RWPE1 (cell line): ENCODE measurements around the gene RAB7B.
A peak's percentile ranks its signal among the peaks of the same experiment; 100 is the strongest.
"Not testable (repeated sequence)": the region's sequence is repeated elsewhere in the genome, so short reads cannot be mapped to it uniquely, and the experiment has no call there.

Experiments used
- CTCF ChIA-PET: fragments of 350-600 bp; sonication (Branson Sonifier 250); formaldehyde crosslinking; extraction: SDS; loops from one replicate; lab custom pipeline; 2021; lab: Yijun Ruan, JAX
- POLR2A ChIA-PET: fragments of 400-600 bp; formaldehyde crosslinking; extraction: SDS; loops from one replicate; lab custom pipeline; 2020; ENCODE audit warnings: antibody characterized with exemption; ENCODE audit not compliant: low non-redundant PET; lab: Yijun Ruan, JAX
- DNase-seq: peaks from one replicate; pipeline ENCODE4 v3.0.0; 2012; ENCODE audit warnings: low spot score
- H3K27ac ChIP-seq: fragments of 450-650 bp; 2 replicates; pipeline ENCODE4 v1.5.1; 2017
- CTCF ChIP-seq: fragments of 450-650 bp; conservative IDR thresholded peaks from 2 replicates; pipeline ENCODE4 v1.5.1; 2017; ENCODE audit warnings: low read depth, mild to moderate bottlenecking

Gene RAB7B

GRCh38 chr1:206000641-206001339 is 2.4 kb downstream of the RAB7B start:
- peak; percentile 46 for DNase-seq
- CTCF ChIA-PET: interaction anchor here (0.6 to 1.8 kb wide), 4 partner anchors 15 to 290 kb away, joined by 3 to 8 read pairs (median 4); no protein-coding TSS in a partner anchor
- TF ChIP-seq CTCF: no peak
- POLR2A ChIA-PET: interaction anchor here (0.6 to 1.6 kb wide), 2 partner anchors 15 to 206 kb away, joined by 5 to 6 read pairs; no protein-coding TSS in a partner anchor
- peak overlapping the region; percentile 99 for H3K27ac ChIP-seq

GRCh38 chr1:205998457-205999241 is 4.5 kb downstream of the RAB7B start:
- no peak for DNase-seq
- no peak for TF ChIP-seq CTCF
- POLR2A ChIA-PET: interaction anchor here (1.2 kb wide), 1 partner anchor 12 kb away, joined by 6 read pairs; no protein-coding TSS in a partner anchor
- CTCF ChIA-PET: interaction anchor here (0.6 to 2.7 kb wide), 5 partner anchors 21 to 76 kb away, joined by 3 to 9 read pairs (median 3); no protein-coding TSS in a partner anchor
- H3K27ac ChIP-seq: 0 out of 2 replicates have a peak overlapping the region, but pooled peaks have one; percentile 9

- CTCF ChIA-PET: interaction anchor here (0.6 to 1.1 kb wide), 2 partner anchors 12 to 93 kb away, joined by 3 read pairs; no protein-coding TSS in a partner anchor
- POLR2A ChIA-PET, H3K27ac ChIP-seq, DNase-seq: not testable (repeated sequence)
Measured at GRCh38 chr1:205996641-205997040, 6.6 kb downstream of the RAB7B start.

- ChIA-PET CTCF (interaction anchor here (1.0 to 1.2 kb wide), 2 partner anchors 10 to 11 kb away, joined by 3 read pairs; no protein-coding TSS in a partner anchor), POLR2A (no interaction called here)
Measured at GRCh38 chr1:205994346-205994745, 8.8 kb downstream of the RAB7B start.

GRCh38 chr1:205993068-205993467 is 10.1 kb downstream of the RAB7B start:
- no peak overlapping the region for H3K27ac ChIP-seq
- no peak for TF ChIP-seq CTCF
- no peak for DNase-seq
- POLR2A ChIA-PET: no interaction called here
- CTCF ChIA-PET: interaction anchor here (1.0 to 2.2 kb wide), 2 partner anchors 16 to 107 kb away, joined by 6 to 11 read pairs; no protein-coding TSS in a partner anchor

More at GRCh38 chr1:205994346-205994745, 8.8 kb downstream of the RAB7B start:
- DNase-seq: no peak
- no peak overlapping the region for H3K27ac ChIP-seq
- TF ChIP-seq CTCF: no peak

- no peak for DNase-seq
- TF ChIP-seq CTCF: no peak
- ChIA-PET POLR2A (no interaction called here), CTCF (interaction anchor here (1.0 to 2.2 kb wide), 2 partner anchors 15 to 108 kb away, joined by 6 to 11 read pairs; no protein-coding TSS in a partner anchor)
- H3K27ac ChIP-seq: no peak overlapping the region
Measured at GRCh38 chr1:205992218-205992882, 10.8 kb downstream of the RAB7B start.
